ENCODE measurements around the gene ICE1. TPM values are rescaled to one million over a fixed set of nuclear protein-coding genes. Genes with fewer than 3 reads are reported as not detected.
A peak's percentile ranks its signal among the peaks of the same experiment; 100 is the strongest.
"Not testable (repeated sequence)": the region's sequence is repeated elsewhere in the genome, so short reads cannot be mapped to it uniquely, and the experiment has no call there.

The ICE1 gene
- total RNA-seq, 1 experiment from 2014 or later: 31.2 TPM

- no peak for DNase-seq (ENCODE audit: extremely low read depth, low read depth)
Observed at GRCh38 chr5:5437227-5438172, 15.0 kb downstream of the ICE1 start.

- DNase-seq (ENCODE audit: extremely low read depth, low read depth): no peak
Observed at GRCh38 chr5:5451863-5452262, 29.4 kb downstream of the ICE1 start.

GRCh38 chr5:5453131-5453530 is 30.7 kb downstream of the ICE1 start:
- DNase-seq (ENCODE audit: extremely low read depth, low read depth): no peak

- no peak for DNase-seq (ENCODE audit: extremely low read depth, low read depth)
Observed at GRCh38 chr5:5454391-5454790, 31.9 kb downstream of the ICE1 start.

- DNase-seq (ENCODE audit: extremely low read depth, low read depth): no peak
Observed at GRCh38 chr5:5456858-5457257, 34.4 kb downstream of the ICE1 start.

- DNase-seq (ENCODE audit: extremely low read depth, low read depth): no peak
Observed at GRCh38 chr5:5460311-5460710, 37.8 kb downstream of the ICE1 start.

GRCh38 chr5:5461012-5461411 is 38.5 kb downstream of the ICE1 start:
- no peak for DNase-seq (ENCODE audit: extremely low read depth, low read depth)

- no peak for DNase-seq (ENCODE audit: extremely low read depth, low read depth)
Observed at GRCh38 chr5:5464036-5464715, 41.7 kb downstream of the ICE1 start.

- no peak for DNase-seq (ENCODE audit: extremely low read depth, low read depth)
Observed at GRCh38 chr5:5466227-5466626, 43.8 kb downstream of the ICE1 start.

- peak; percentile 55 for DNase-seq (ENCODE audit: extremely low read depth, low read depth)
Observed at GRCh38 chr5:5467737-5468136, 45.3 kb downstream of the ICE1 start.

GRCh38 chr5:5470933-5471332 is 48.5 kb downstream of the ICE1 start:
- no peak for DNase-seq (ENCODE audit: extremely low read depth, low read depth)

- no peak for DNase-seq (ENCODE audit: extremely low read depth, low read depth)
Observed at GRCh38 chr5:5473226-5473625, 50.7 kb downstream of the ICE1 start.

GRCh38 chr5:5474961-5475360 is 52.5 kb downstream of the ICE1 start:
- no peak for DNase-seq (ENCODE audit: extremely low read depth, low read depth)

- DNase-seq (ENCODE audit: extremely low read depth, low read depth): no peak
Observed at GRCh38 chr5:5475975-5476374, 53.5 kb downstream of the ICE1 start.

GRCh38 chr5:5479578-5479977 is 57.1 kb downstream of the ICE1 start:
- not testable (repeated sequence) for DNase-seq (ENCODE audit: extremely low read depth, low read depth)

- no peak for DNase-seq (ENCODE audit: extremely low read depth, low read depth)
Observed at GRCh38 chr5:5480481-5481111, 58.1 kb downstream of the ICE1 start.

- no peak for DNase-seq (ENCODE audit: extremely low read depth, low read depth)
Observed at GRCh38 chr5:5481206-5481605, 58.7 kb downstream of the ICE1 start.

- DNase-seq (ENCODE audit: extremely low read depth, low read depth): no peak
Observed at GRCh38 chr5:5481633-5482032, 59.2 kb downstream of the ICE1 start.

- no peak for DNase-seq (ENCODE audit: extremely low read depth, low read depth)
Observed at GRCh38 chr5:5483350-5483749, 60.9 kb downstream of the ICE1 start.

- no peak for DNase-seq (ENCODE audit: extremely low read depth, low read depth)
Observed at GRCh38 chr5:5483880-5484598, 61.6 kb downstream of the ICE1 start.

GRCh38 chr5:5486122-5486521 is 63.6 kb downstream of the ICE1 start:
- no peak for DNase-seq (ENCODE audit: extremely low read depth, low read depth)

Measured in NCI-H460 (cell line).